Uterus (tissue), 4 donors: Measurements from ENCODE around the gene SCAPER. TPM values are rescaled to one million over a fixed set of nuclear protein-coding genes. Genes with fewer than 3 reads are reported as not detected.

Experiments
- DNase-seq, 2 donors: peaks; one replicate each; pipeline ENCODE4 v3.0.0-alpha.2; 2019 to 2020
- H3K27ac ChIP-seq, 2 donors: fragments of 200-600 bp; sonication (generic); 1 replicate in 1 of 2; 2 replicates in 1 of 2; pipeline ENCODE4 v1.5.1; 2016 to 2018
- H3K27me3 ChIP-seq, 2 donors: fragments of 200-600 bp; sonication (generic); one replicate each; pipeline ENCODE4 v1.5.1; 2018 to 2019; ENCODE audit warnings: control low read depth in 1 of 2
- H3K36me3 ChIP-seq, 2 donors: fragments of 200-600 bp; sonication (generic); one replicate each; pipeline ENCODE4 v1.5.1; 2019; ENCODE audit warnings: control low read depth in 1 of 2
- H3K4me1 ChIP-seq, 2 donors: fragments of 200-600 bp; sonication (generic); one replicate each; pipeline ENCODE4 v1.5.1; 2018 to 2019; ENCODE audit warnings: control low read depth in 1 of 2
- H3K4me3 ChIP-seq, 2 donors: fragments of 200-600 bp; sonication (generic); 1 replicate in 1 of 2; 2 replicates in 1 of 2; pipeline ENCODE4 v1.5.1; 2018 to 2019; ENCODE audit warnings: mild to moderate bottlenecking in 1 of 2
- H3K9me3 ChIP-seq, 2 donors: fragments of 200-600 bp; sonication (generic); one replicate each; pipeline ENCODE4 v1.5.1; 2019; ENCODE audit warnings: control low read depth in 1 of 2
- POLR2A ChIP-seq, 2 donors: fragments of 450-650 bp; IDR thresholded peaks; one replicate each; pipeline ENCODE4 v1.6.1; 2016; ENCODE audit warnings: antibody characterized with exemption in 2 of 2, mild to moderate bottlenecking in 1 of 2, moderate library complexity in 1 of 2
- intact Hi-C: fragments of 100-400 bp; cut with DNase I; formaldehyde crosslinking; loops from one replicate; pipeline ENCODE4 v1.15.1; 2023; ENCODE audit warnings: low total_unique reads
- total RNA-seq, 4 donors: library from RNA; depleted of rRNA in 3 of 4; stranded (reverse); fragments of >200 nt in 3 of 4; gene quantifications; one replicate each; pipeline versions ENCODE4 v1.1.0 to v1.2.4, GENCODE V29; 2014 to 2023
- TF ChIP-seq, protein P1 (sequence below), 4 experiments: fragments of 200-600 bp in 2 of 4; fragments of 450-650 bp in 2 of 4; sonication (generic) in 2 of 4; IDR thresholded peaks; one replicate each; pipeline ENCODE4 v1.5.1; 2016 to 2019; ENCODE audit warnings: antibody characterized with exemption in 4 of 4, mild to moderate bottlenecking in 2 of 4, moderate library complexity in 1 of 4
- donor health status: DM: yes; HTN: yes; CAD: no.

The SCAPER gene
- total RNA-seq, 4 donors from 2014 or later = 10.6 to 74.2 (median 32.9) TPM

DNA sequence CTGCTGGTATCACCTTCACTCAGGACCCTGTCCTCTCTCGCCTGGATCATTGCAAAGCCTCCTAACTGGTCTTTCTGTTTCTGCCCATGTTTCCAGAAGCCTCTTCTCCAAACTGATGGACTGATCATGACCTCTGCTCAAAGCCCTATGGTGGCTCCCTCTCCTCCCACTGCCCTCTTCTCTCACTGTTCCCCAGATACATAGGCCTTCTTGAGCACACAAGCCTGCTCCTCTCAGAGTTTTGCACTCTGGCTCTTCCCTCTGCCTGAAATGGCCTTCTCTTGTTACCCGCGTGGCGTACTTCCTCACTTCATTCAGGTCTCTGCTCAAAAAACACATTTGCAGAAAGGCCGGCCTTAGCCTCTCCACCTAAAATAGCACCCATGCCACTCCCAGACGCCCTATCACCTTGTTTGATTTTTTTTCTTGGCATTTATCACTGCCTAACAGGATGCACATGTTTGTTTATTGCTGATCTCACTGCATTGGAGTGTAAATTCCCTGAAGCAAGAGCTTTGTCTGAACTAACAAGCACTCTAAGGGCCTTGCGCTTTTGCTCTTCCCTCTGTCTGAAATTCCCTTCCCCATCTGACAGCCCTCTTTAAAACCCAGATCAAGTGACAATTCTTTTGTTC lies 592.5 kb downstream of the SCAPER start:
- no peak overlapping the region for H3K27ac ChIP-seq
- no peaks in the 10 kb centered on the region for H3K27me3 ChIP-seq
- no peaks in the 10 kb centered on the region for H3K4me1 ChIP-seq
- no peaks in the 10 kb centered on the region for H3K9me3 ChIP-seq
- intact Hi-C loops = no loop called here
- no peaks in the 10 kb centered on the region for H3K36me3 ChIP-seq
- TF ChIP-seq, protein P1, sequence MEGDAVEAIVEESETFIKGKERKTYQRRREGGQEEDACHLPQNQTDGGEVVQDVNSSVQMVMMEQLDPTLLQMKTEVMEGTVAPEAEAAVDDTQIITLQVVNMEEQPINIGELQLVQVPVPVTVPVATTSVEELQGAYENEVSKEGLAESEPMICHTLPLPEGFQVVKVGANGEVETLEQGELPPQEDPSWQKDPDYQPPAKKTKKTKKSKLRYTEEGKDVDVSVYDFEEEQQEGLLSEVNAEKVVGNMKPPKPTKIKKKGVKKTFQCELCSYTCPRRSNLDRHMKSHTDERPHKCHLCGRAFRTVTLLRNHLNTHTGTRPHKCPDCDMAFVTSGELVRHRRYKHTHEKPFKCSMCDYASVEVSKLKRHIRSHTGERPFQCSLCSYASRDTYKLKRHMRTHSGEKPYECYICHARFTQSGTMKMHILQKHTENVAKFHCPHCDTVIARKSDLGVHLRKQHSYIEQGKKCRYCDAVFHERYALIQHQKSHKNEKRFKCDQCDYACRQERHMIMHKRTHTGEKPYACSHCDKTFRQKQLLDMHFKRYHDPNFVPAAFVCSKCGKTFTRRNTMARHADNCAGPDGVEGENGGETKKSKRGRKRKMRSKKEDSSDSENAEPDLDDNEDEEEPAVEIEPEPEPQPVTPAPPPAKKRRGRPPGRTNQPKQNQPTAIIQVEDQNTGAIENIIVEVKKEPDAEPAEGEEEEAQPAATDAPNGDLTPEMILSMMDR (IDR thresholded peaks at IDR 0.05) = no peak
- no peak for TF ChIP-seq POLR2A (IDR thresholded peaks at IDR 0.05)
- no peak overlapping the region for H3K4me3 ChIP-seq
- DNase-seq = no peak

DNA sequence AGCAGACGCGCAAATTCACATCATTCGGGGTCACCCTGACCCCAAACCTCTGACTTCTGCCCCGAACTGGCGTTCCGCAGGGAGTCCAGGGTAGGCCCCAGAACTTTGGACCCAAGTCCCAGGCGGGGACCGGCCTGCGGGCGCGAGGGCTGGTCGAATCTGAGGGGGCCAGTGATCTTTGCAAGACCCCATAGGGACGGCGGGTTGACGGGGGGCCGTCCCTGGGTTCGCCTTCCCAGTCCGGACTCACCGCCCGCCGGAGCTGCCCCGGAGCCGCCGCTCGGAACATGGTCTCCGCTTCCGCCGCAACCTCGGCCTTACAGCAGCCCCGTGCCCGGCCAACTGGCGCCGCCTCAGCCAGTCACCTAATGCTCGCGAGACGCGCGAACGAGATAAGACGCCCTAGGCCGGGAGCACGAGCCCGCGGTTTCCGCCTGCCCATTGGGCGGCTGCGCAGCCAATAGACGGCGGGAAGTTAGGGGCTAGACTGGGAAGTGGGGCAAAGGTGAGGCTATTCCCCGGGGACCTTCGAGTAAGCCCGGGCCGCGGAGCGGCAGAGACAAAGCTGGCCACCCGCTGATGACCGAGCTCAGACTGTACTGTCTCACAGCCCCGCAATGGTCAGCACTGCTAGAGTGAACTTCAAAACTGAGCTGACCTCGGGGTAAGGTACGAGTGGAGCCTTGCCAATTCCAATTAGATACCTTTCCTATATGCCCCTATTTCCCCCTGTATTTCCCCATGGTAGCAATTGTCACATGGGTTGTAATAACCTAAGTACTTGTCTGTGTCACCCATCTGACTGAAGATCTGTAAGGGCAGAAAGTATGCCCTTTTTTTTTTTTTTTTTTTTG lies 593.8 kb downstream of the SCAPER start, which contains the start of gene ETFA:
ETFA (minus strand) TSS at position 370 of the 854 bp plus-strand sequence; CDS start at position 289, 81 bp downstream.
- DNase-seq = peak; percentile 95
- H3K36me3 ChIP-seq = no peaks in the 10 kb centered on the region
- peak; percentile 75 to 91 for TF ChIP-seq POLR2A (IDR thresholded peaks at IDR 0.05)
- TF ChIP-seq, protein P1 (IDR thresholded peaks at IDR 0.05) = no peak
- intact Hi-C loops = no loop called here
- peak within 1 kb of the TSS; percentile 71 for H3K4me3 ChIP-seq
- peak within 1 kb of the TSS; percentile 76 to 79 for H3K27ac ChIP-seq
- H3K27me3 ChIP-seq = no peaks in the 10 kb centered on the region
- H3K9me3 ChIP-seq = no peaks in the 10 kb centered on the region
- H3K4me1 ChIP-seq = no peaks in the 10 kb centered on the region

DNA sequence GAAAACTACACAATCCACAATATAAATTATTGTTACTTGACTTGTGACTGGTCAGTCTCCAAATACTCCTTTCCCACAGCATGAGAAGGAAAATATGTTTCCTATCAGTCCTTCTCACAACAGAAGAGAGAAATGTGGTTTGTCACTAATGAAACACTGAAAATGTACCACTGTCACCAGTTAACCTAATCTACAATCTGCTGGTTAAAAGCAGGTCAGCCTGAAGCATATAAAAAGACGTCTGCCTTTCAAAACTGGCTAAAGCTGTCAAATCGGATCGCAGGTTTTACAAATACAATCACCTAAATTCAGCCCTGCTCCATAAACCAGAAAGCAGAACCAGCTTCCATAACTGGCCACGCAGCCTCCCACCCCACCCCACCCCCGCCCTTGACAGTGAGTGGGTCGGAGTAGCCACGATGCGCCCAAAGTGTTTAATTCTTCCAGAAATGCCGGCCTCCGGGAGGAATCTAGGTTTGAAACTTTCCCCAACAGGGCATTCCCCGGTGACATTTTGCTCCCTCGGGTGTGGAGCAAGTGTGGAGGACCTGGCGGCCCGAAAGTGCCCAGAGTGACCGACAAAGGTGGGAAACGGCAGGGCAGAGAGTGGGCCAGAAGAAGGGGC lies 594.6 kb downstream of the SCAPER start:
- H3K36me3 ChIP-seq = no peaks in the 10 kb centered on the region
- no peaks in the 10 kb centered on the region for H3K9me3 ChIP-seq
- no peaks in the 10 kb centered on the region for H3K27me3 ChIP-seq
- no peaks in the 10 kb centered on the region for H3K4me1 ChIP-seq
- TF ChIP-seq, protein P1 (IDR thresholded peaks at IDR 0.05) = no peak
- no peak for TF ChIP-seq POLR2A (IDR thresholded peaks at IDR 0.05)
- H3K4me3 ChIP-seq = peak overlapping the region; percentile 71
- peak in 1 of 2 donors; percentile 25 for DNase-seq
- peak overlapping the region; percentile 76 to 79 for H3K27ac ChIP-seq
- intact Hi-C loops = no loop called here

DNA sequence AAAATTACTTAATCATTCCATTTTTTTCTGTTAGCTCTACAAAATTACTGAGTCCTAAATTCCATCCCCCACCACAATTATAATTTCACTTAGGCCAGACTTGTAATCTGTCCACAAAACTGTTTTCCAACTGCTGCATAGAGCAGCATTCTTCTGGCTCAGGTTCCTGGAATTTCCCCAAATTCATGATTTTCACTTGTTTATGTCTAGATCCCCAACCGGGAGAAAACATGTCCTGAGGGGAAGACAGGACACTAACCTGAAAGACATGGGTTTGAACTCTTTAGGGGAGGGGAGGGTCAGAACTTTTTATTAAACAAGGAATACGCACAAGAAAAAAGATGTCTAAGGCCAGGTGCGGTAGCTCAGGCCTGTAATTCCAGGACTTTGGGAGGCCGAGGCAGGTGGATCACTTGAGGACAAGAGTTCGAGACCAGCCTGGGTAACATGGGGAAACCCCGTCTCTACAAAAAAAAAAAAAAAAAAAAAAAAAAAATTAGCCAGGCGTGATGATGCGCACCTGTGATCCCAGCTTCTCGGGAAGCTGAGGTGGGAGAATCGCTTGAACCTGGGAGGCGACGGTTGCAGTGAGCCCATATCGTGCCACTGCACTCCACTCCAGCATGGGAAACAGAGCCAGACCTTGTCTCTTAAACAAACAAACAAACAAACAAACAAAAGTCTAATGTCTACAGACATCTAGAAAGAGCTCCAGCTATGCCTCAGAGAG lies 595.4 kb downstream of the SCAPER start:
- H3K4me3 ChIP-seq = peak overlapping the region in 1 of 2 donors; percentile 71
- TF ChIP-seq, protein P1 (IDR thresholded peaks at IDR 0.05) = no peak
- TF ChIP-seq POLR2A (IDR thresholded peaks at IDR 0.05) = no peak
- no peaks in the 10 kb centered on the region for H3K4me1 ChIP-seq
- intact Hi-C loops = no loop called here
- DNase-seq = no peak
- H3K27ac ChIP-seq = no peak overlapping the region
- H3K36me3 ChIP-seq = no peaks in the 10 kb centered on the region
- no peaks in the 10 kb centered on the region for H3K27me3 ChIP-seq
- H3K9me3 ChIP-seq = no peaks in the 10 kb centered on the region
